Measurements from ENCODE around the gene DNAH8. TPM values are rescaled to one million over a fixed set of nuclear protein-coding genes. Genes with fewer than 3 reads are reported as not detected.

The DNAH8 gene
- total and polyA plus RNA-seq, 2 donors (not counting 3 experiments of a cell fraction or from before 2014, with no cell fraction given) = 0.29 to 0.61 TPM

DNA sequence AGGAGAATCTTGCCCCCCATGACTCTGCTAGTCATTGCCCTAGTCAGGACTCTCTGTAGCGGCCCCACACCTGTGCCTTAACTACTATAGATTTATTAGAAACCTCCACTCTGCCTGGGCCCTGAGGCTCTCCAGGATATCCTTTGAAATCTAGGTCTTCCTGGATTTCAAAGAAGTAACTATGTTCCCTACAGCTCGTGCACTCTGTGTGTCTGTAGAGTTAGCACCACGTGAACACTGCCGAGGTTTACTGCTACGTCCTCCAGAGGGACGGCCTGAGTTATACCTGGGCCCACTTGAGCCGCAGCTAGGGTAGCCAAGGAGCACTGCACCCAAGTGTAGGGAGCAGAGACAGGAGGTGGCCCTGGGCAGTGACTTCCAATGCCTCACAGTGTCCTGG, 353.3 kb downstream of the DNAH8 start:
- TF ChIP-seq POLR2AphosphoS5 (IDR thresholded peaks at IDR 0.05; ENCODE audit: insufficient read depth, low read depth, low read length) = no peak
- TF ChIP-seq, protein P1, sequence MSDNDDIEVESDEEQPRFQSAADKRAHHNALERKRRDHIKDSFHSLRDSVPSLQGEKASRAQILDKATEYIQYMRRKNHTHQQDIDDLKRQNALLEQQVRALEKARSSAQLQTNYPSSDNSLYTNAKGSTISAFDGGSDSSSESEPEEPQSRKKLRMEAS (IDR thresholded peaks at IDR 0.05; ENCODE audit: insufficient read depth, insufficient read length) = no peak
- no peak for TF ChIP-seq MYC (IDR thresholded peaks at IDR 0.05; ENCODE audit: low read depth, low read length)
- TF ChIP-seq JUN (IDR thresholded peaks at IDR 0.05; ENCODE audit: borderline replicate concordance, insufficient read depth, insufficient read length, low read depth) = no peak
- no peak for TF ChIP-seq EZH2 (IDR thresholded peaks at IDR 0.05; ENCODE audit: borderline replicate concordance, low read depth, low read length, severe bottlenecking)
- no peak for TF ChIP-seq FOS (IDR thresholded peaks at IDR 0.05; ENCODE audit: borderline replicate concordance, insufficient read depth, low read length)
- TF ChIP-seq POLR2A (IDR thresholded peaks at IDR 0.05; ENCODE audit: low read depth, low read length) = no peak
- TF ChIP-seq, protein P2, sequence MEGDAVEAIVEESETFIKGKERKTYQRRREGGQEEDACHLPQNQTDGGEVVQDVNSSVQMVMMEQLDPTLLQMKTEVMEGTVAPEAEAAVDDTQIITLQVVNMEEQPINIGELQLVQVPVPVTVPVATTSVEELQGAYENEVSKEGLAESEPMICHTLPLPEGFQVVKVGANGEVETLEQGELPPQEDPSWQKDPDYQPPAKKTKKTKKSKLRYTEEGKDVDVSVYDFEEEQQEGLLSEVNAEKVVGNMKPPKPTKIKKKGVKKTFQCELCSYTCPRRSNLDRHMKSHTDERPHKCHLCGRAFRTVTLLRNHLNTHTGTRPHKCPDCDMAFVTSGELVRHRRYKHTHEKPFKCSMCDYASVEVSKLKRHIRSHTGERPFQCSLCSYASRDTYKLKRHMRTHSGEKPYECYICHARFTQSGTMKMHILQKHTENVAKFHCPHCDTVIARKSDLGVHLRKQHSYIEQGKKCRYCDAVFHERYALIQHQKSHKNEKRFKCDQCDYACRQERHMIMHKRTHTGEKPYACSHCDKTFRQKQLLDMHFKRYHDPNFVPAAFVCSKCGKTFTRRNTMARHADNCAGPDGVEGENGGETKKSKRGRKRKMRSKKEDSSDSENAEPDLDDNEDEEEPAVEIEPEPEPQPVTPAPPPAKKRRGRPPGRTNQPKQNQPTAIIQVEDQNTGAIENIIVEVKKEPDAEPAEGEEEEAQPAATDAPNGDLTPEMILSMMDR (IDR thresholded peaks at IDR 0.05; ENCODE audit: extremely low read depth in 1 of 2, insufficient read depth in 1 of 2, low read depth in 1 of 2, low read length in 2 of 2) = no peak
- no peak for TF ChIP-seq GATA2 (IDR thresholded peaks at IDR 0.05; ENCODE audit: insufficient read depth, insufficient read length, low read depth, low read length)
- intact Hi-C loops (cut with micrococcal nuclease) = no loop called here
- no TSS peak for BruUV-seq (replicated peaks)
- no peak overlapping the region for H3K4me3 ChIP-seq (replicated peaks in 1 of 3; ENCODE audit: insufficient read depth in 1 of 3, low read depth in 1 of 3, low read length in 3 of 3)
- H3K9ac ChIP-seq (replicated peaks; ENCODE audit: extremely low read depth, insufficient read depth, low read length) = no peak overlapping the region
- no peaks in the 10 kb centered on the region for H3K9me1 ChIP-seq (replicated peaks; ENCODE audit: control insufficient read depth, extremely low read depth, insufficient read depth, low read length)
- DNase-seq (ENCODE audit: low read depth, low spot score) (no peak), FAIRE-seq (no peak)
- no peaks in the 10 kb centered on the region for H3K36me3 ChIP-seq (ENCODE audit: control insufficient read depth in 2 of 2, extremely low read depth in 1 of 2, insufficient read depth in 2 of 2, low read length in 2 of 2)
- dilution Hi-C loops (cut with MboI; ENCODE audit: extremely low pct_ligation_motif_present, low sequenced_read_pairs) = no loop called here
- H3K27me3 ChIP-seq (ENCODE audit: control insufficient read depth in 2 of 2, insufficient read depth in 2 of 2, low read length in 2 of 2) = no peaks in the 10 kb centered on the region
- H3K27ac ChIP-seq (ENCODE audit: insufficient read depth, low read depth, low read length) = no peak overlapping the region
- H2AFZ ChIP-seq (ENCODE audit: low read depth, low read length) = no peak overlapping the region
- H3K4me2 ChIP-seq (ENCODE audit: insufficient read depth, low read length) = no peak overlapping the region
- POLR2A ChIA-PET = no interaction called here
- no peaks in the 10 kb centered on the region for H3K9me3 ChIP-seq (replicated peaks; ENCODE audit: control insufficient read depth, insufficient read depth, low read length)
- CTCF ChIA-PET = no interaction called here
- H3K79me2 ChIP-seq (ENCODE audit: control insufficient read depth, insufficient read depth, low read length) = no peaks in the 10 kb centered on the region
- H4K20me1 ChIP-seq (replicated peaks; ENCODE audit: control insufficient read depth, extremely low read depth, insufficient read depth, low read length) = no peaks in the 10 kb centered on the region
- no peaks in the 10 kb centered on the region for H3K4me1 ChIP-seq (ENCODE audit: control insufficient read depth, extremely low read depth, insufficient read depth, low read length)
